GM12872 (cell line): ENCODE results near the gene TDRD9.

Experiments
- TF ChIP-seq, protein P1 (sequence below): IDR thresholded peaks from 3 replicates; pipeline ENCODE4 v1.5.1; 2011; ENCODE audit warnings: low read depth, mild to moderate bottlenecking, low read length, moderate library complexity; ENCODE audit not compliant: insufficient read depth

Gene TDRD9

DNA sequence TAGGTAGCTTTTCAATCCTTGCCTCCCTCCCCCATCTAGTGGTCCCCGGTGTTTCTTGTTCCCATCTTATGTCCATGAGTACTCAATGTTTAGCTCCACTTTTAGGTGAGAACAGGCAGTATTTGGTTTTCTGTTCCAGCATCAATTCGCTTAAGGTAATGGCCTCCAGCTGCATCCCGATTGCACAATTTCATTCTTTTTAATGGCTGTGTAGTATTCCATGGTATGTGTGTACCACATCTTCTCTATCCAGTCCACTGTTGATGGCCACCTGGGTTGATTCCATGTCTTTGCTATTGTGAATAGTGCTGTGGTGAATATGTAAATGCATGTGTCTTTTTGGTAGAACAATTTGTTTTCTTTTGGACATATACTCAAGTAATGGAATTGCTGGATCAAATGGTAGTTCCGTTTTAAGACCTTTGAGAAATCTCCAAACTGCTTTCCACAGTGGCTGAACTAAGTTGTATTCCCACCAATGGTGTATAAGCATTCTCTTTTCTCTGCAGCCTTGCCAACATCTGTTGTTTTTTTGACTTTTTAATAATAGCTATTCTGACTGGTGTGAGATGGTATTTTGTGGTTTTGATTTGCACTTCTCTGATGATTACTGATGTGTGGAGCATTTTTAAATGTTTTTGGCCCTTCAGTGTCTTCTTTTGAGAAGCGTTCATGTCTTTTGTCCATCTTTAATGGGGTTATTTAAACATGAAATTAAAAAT lies 123.0 kb downstream of the TDRD9 start:
- TF ChIP-seq, protein P1, sequence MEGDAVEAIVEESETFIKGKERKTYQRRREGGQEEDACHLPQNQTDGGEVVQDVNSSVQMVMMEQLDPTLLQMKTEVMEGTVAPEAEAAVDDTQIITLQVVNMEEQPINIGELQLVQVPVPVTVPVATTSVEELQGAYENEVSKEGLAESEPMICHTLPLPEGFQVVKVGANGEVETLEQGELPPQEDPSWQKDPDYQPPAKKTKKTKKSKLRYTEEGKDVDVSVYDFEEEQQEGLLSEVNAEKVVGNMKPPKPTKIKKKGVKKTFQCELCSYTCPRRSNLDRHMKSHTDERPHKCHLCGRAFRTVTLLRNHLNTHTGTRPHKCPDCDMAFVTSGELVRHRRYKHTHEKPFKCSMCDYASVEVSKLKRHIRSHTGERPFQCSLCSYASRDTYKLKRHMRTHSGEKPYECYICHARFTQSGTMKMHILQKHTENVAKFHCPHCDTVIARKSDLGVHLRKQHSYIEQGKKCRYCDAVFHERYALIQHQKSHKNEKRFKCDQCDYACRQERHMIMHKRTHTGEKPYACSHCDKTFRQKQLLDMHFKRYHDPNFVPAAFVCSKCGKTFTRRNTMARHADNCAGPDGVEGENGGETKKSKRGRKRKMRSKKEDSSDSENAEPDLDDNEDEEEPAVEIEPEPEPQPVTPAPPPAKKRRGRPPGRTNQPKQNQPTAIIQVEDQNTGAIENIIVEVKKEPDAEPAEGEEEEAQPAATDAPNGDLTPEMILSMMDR: no peak

DNA sequence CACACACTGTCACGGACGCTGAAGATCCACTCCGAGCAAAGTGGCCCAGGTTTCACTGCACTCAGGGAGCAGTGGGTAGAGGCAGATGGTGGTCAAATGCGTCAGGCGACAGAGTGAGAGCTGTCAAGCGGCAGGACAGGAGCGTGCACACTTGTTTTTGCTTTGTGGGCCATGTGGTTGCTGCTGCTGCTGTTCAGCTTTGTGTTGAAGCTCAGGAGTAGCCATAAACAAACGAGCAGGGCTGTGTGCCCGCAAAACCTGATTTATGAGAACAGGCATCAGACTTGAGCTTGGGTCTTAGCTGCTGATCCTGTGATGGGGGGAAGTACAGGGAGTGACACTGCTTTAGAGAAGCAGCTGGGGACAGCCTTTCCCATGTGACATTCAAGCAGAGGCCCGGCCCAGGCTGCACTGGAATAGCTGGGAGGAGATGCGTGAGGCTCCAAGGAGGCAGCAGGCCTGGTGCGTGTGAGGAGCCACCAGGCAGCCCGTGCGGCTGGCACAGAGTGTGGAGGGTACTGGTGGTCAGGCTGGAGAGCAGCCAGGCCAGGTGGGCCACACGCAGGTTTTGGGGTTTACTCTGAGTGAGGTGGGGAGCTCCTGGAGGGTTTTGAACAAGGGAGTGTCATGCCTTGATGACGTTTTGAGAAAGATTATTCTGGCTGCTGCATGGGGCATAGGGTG lies 126.1 kb downstream of the TDRD9 start:
- TF ChIP-seq, protein P1: no peak

DNA sequence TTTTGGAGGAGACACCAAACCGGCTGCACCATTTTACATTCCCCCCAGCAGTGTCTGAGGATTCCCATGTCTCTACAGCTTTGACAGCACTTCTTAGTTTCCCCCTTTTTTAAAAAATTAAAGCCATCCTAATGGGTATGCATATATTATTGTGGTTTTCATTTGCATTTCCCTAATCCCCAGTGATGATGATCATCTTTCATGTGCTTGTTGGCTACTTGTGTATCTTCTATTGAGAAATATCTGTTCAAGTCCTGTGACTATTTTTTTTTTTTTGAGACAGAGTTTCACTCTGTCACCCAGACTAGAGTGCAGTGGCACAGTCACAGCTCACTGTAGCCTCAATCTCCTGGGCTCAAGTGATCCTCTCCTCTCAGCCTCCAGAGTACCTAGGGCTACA lies 134.0 kb downstream of the TDRD9 start:
- TF ChIP-seq, protein P1: no peak

GRCh38 chr14:104064003-104064402 lies 135.7 kb downstream of the TDRD9 start:
- TF ChIP-seq, protein P1: no peak

GRCh38 chr14:104066279-104066678 lies 138.0 kb downstream of the TDRD9 start:
- TF ChIP-seq, protein P1: no peak

DNA sequence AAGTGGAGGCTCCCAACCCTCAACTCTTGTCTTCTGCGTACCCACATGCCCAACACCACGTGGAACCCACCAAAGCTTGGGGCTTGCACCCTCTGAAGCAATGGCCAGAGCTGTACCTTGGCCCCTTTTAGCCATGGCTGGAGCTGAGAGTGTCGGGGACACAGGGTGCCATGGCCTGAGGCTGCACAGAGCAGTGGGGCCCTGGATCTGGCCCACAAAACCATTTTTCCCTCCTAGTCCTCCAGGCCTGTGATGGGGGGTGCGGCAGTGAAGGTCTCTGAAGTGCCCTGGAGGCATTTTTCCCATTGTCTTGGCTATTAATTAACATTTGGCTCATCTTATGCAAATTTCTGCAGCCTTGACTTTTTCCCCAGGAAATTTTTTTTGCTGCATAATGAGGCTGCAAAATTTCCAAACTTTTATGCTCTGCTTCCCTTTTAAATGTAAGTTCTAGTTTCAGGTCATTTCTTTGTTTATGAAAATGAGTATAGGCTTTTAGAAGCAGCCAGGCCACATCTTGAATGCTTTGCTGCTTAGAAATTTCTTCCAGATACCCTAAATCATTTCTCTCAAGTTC lies 138.6 kb downstream of the TDRD9 start:
- TF ChIP-seq, protein P1: no peak

GRCh38 chr14:104069541-104069940 lies 141.3 kb downstream of the TDRD9 start:
- TF ChIP-seq, protein P1: no peak
